Measurements from ENCODE around the gene RAPGEF4. TPM values are rescaled to one million over a fixed set of nuclear protein-coding genes. Genes with fewer than 3 reads are reported as not detected.

The RAPGEF4 gene
- total RNA-seq, 1 experiment from 2014 or later, result 0.98 TPM

DNA sequence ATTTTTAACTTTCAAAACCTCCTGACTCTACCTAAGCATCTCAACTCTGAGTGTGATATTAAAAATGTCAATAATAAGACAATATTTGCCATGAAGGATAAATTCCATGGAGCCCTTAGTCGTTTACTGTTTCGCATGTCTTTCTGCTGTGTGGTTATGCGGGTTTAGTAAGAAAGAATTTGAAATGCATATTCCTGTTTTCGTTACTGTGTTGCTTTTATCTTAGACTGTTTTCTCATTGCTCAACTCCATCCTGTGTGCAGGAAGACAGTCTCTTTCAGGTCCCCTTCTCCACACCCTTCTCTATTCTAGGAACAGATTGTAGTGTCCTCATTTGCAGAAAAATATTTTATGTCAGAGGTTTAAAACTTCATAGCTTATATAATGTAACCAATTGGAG lies 257.5 kb downstream of the RAPGEF4 start:
- no peaks in the 10 kb centered on the region for H3K27me3 Mint-ChIP-seq (ENCODE audit: insufficient read depth, unreplicated experiment)
- Histone ChIP-seq H3K4me3 (ENCODE audit: low read depth, low read length) (no peak overlapping the region), H3K36me3 (ENCODE audit: control insufficient read depth, insufficient read depth, low read length) (no peaks in the 10 kb centered on the region), H3K9me3 (no peaks in the 10 kb centered on the region), H3K27me3 (replicated peaks; ENCODE audit: control insufficient read depth, insufficient read depth, low read length) (no peaks in the 10 kb centered on the region), H3K4me1 (peaks cover 16% of the 10 kb centered on the region)
- H3K4me1 Mint-ChIP-seq (ENCODE audit: low read depth, unreplicated experiment), result peaks cover 35% of the 10 kb centered on the region
- ChIA-PET POLR2A (no interaction called here), CTCF (no interaction called here)
- intact Hi-C loops (cut with micrococcal nuclease; ENCODE audit: unreplicated experiment), result no loop called here
- H3K9me3 Mint-ChIP-seq (ENCODE audit: unreplicated experiment), result peaks cover 5% of the 10 kb centered on the region
- H3K27ac Mint-ChIP-seq (ENCODE audit: unreplicated experiment), result no peak overlapping the region
- TF ChIP-seq CTCF (IDR thresholded peaks at IDR 0.05; ENCODE audit: insufficient read depth in 1 of 2, low read depth in 1 of 2, low read length in 1 of 2, severe bottlenecking in 1 of 2, unreplicated experiment in 1 of 2), result no peak
- no peak overlapping the region for H3K4me3 Mint-ChIP-seq (ENCODE audit: unreplicated experiment)
- no peaks in the 10 kb centered on the region for H3K36me3 Mint-ChIP-seq (ENCODE audit: insufficient read depth, unreplicated experiment)
- DNase-seq, result no peak
- BruUV-seq (replicated peaks), result no TSS peak

GRCh38 chr2:172993931-172994717 lies 258.5 kb downstream of the RAPGEF4 start:
- Histone ChIP-seq H3K36me3 (ENCODE audit: control insufficient read depth, insufficient read depth, low read length) (no peaks in the 10 kb centered on the region), H3K9me3 (no peaks in the 10 kb centered on the region), H3K4me1 (peaks cover 16% of the 10 kb centered on the region), H3K4me3 (ENCODE audit: low read depth, low read length) (no peak overlapping the region), H3K27me3 (replicated peaks; ENCODE audit: control insufficient read depth, insufficient read depth, low read length) (no peaks in the 10 kb centered on the region)
- no peak for DNase-seq
- POLR2A ChIA-PET, result no interaction called here
- intact Hi-C loops (cut with micrococcal nuclease; ENCODE audit: unreplicated experiment), result no loop called here
- Mint-ChIP-seq H3K9me3 (ENCODE audit: unreplicated experiment) (peaks cover 10% of the 10 kb centered on the region), H3K4me1 (ENCODE audit: low read depth, unreplicated experiment) (peaks cover 39% of the 10 kb centered on the region), H3K27me3 (ENCODE audit: insufficient read depth, unreplicated experiment) (no peaks in the 10 kb centered on the region), H3K27ac (ENCODE audit: unreplicated experiment) (no peak overlapping the region), H3K4me3 (ENCODE audit: unreplicated experiment) (no peak overlapping the region), H3K36me3 (ENCODE audit: insufficient read depth, unreplicated experiment) (no peaks in the 10 kb centered on the region)
- CTCF ChIA-PET, result no interaction called here
- TF ChIP-seq CTCF (IDR thresholded peaks at IDR 0.05; ENCODE audit: insufficient read depth in 1 of 2, low read depth in 1 of 2, low read length in 1 of 2, severe bottlenecking in 1 of 2, unreplicated experiment in 1 of 2), result no peak
- no TSS peak for BruUV-seq (replicated peaks)

- intact Hi-C loops (cut with micrococcal nuclease; ENCODE audit: unreplicated experiment), result no loop called here
- H3K27me3 ChIP-seq (replicated peaks; ENCODE audit: control insufficient read depth, insufficient read depth, low read length), result no peaks in the 10 kb centered on the region
- ChIA-PET CTCF (no interaction called here), POLR2A (no interaction called here)
- BruUV-seq (replicated peaks), result no TSS peak
- no peak for TF ChIP-seq CTCF (IDR thresholded peaks at IDR 0.05; ENCODE audit: insufficient read depth in 1 of 2, low read depth in 1 of 2, low read length in 1 of 2, severe bottlenecking in 1 of 2, unreplicated experiment in 1 of 2)
- DNase-seq, result no peak
- H3K4me3 Mint-ChIP-seq (ENCODE audit: unreplicated experiment), result no peak overlapping the region
- H3K36me3 ChIP-seq (ENCODE audit: control insufficient read depth, insufficient read depth, low read length), result no peaks in the 10 kb centered on the region
- H3K4me3 ChIP-seq (ENCODE audit: low read depth, low read length), result no peak overlapping the region
- peaks cover 10% of the 10 kb centered on the region for H3K9me3 Mint-ChIP-seq (ENCODE audit: unreplicated experiment)
- H3K27me3 Mint-ChIP-seq (ENCODE audit: insufficient read depth, unreplicated experiment), result no peaks in the 10 kb centered on the region
- no peak overlapping the region for H3K27ac Mint-ChIP-seq (ENCODE audit: unreplicated experiment)
- H3K4me1 ChIP-seq, result peaks cover 16% of the 10 kb centered on the region
- no peaks in the 10 kb centered on the region for H3K36me3 Mint-ChIP-seq (ENCODE audit: insufficient read depth, unreplicated experiment)
- peaks cover 39% of the 10 kb centered on the region for H3K4me1 Mint-ChIP-seq (ENCODE audit: low read depth, unreplicated experiment)
- no peaks in the 10 kb centered on the region for H3K9me3 ChIP-seq
Observed at GRCh38 chr2:172994864-172995263, 259.2 kb downstream of the RAPGEF4 start.
